Measurements from ENCODE around the gene GARRE1.
"Not testable (repeated sequence)": the region's sequence is repeated elsewhere in the genome, so short reads cannot be mapped to it uniquely, and the experiment has no call there.

Gene GARRE1

GRCh38 chr19:34230820-34231219, 23.5 kb upstream of the GARRE1 start:
- DNase-seq (ENCODE audit: low read depth, low spot score): no peak

- DNase-seq (ENCODE audit: low read depth, low spot score): no peak
Measured at GRCh38 chr19:34231439-34231838, 22.9 kb upstream of the GARRE1 start.

GRCh38 chr19:34232566-34233481, 21.5 kb upstream of the GARRE1 start:
- no peak for DNase-seq (ENCODE audit: low read depth, low spot score)

- DNase-seq (ENCODE audit: low read depth, low spot score): no peak
Measured at GRCh38 chr19:34235425-34235940, 18.9 kb upstream of the GARRE1 start.

- DNase-seq (ENCODE audit: low read depth, low spot score): peak; percentile 57
Measured at GRCh38 chr19:34236035-34236987, 18.0 kb upstream of the GARRE1 start.

GRCh38 chr19:34237283-34237682, 17.1 kb upstream of the GARRE1 start:
- no peak for DNase-seq (ENCODE audit: low read depth, low spot score)

GRCh38 chr19:34237939-34238338, 16.4 kb upstream of the GARRE1 start:
- no peak for DNase-seq (ENCODE audit: low read depth, low spot score)

GRCh38 chr19:34241513-34242337, 12.6 kb upstream of the GARRE1 start:
- DNase-seq (ENCODE audit: low read depth, low spot score): peak; percentile 92

GRCh38 chr19:34243138-34243875, 11.0 kb upstream of the GARRE1 start:
- peak; percentile 43 for DNase-seq (ENCODE audit: low read depth, low spot score)

- DNase-seq (ENCODE audit: low read depth, low spot score): no peak
Measured at GRCh38 chr19:34243876-34244578, 10.3 kb upstream of the GARRE1 start.

- DNase-seq (ENCODE audit: low read depth, low spot score): no peak
Measured at GRCh38 chr19:34244611-34245299, 9.6 kb upstream of the GARRE1 start.

GRCh38 chr19:34246340-34246739, 8.0 kb upstream of the GARRE1 start:
- DNase-seq (ENCODE audit: low read depth, low spot score): no peak

- DNase-seq (ENCODE audit: low read depth, low spot score): no peak
Measured at GRCh38 chr19:34248941-34249340, 5.4 kb upstream of the GARRE1 start.

GRCh38 chr19:34253167-34253566, 1.2 kb upstream of the GARRE1 start:
- not testable (repeated sequence) for DNase-seq (ENCODE audit: low read depth, low spot score)

- not testable (repeated sequence) for DNase-seq (ENCODE audit: low read depth, low spot score)
Measured at GRCh38 chr19:34253681-34254045, 691 bp upstream of the GARRE1 start.

GRCh38 chr19:34254698-34255432, 511 bp downstream of the GARRE1 start:
- DNase-seq (ENCODE audit: low read depth, low spot score): peak; percentile 54

- no peak for DNase-seq (ENCODE audit: low read depth, low spot score)
Measured at GRCh38 chr19:34255546-34255945, 1.2 kb downstream of the GARRE1 start.

GRCh38 chr19:34256835-34257558, 2.6 kb downstream of the GARRE1 start:
- DNase-seq (ENCODE audit: low read depth, low spot score): no peak

Data from ELF-1 (cell line).